ENCODE results near the gene SNCAIP. TPM values are rescaled to one million over a fixed set of nuclear protein-coding genes. Genes with fewer than 3 reads are reported as not detected.
"Not testable (repeated sequence)": the region's sequence is repeated elsewhere in the genome, so short reads cannot be mapped to it uniquely, and the experiment has no call there.

The SNCAIP gene
- total RNA-seq, 1 experiment from 2014 or later: 0.21 TPM

DNA sequence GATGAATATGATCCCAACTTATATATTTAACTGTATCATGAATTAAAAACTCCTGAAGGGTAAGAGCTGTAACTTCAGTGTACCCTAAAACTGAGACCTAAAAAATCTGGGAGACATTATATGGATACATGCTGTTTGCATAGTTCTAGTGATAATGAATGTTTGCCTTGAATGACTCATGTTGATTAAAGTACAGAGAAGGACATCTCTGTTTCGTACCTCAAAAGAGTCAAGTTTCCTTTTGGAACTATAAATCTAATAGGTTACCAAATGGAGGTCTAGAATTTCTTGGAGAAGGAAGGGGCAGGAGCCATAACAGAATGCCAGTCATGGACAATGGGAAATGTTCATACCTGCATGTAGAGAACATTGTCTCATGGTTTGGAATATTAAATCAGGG, 168.1 kb downstream of the SNCAIP start:
- Mint-ChIP-seq H3K9me3 (ENCODE audit: unreplicated experiment) (no peaks in the 10 kb centered on the region), H3K27me3 (ENCODE audit: insufficient read depth, unreplicated experiment) (no peaks in the 10 kb centered on the region), H3K4me3 (ENCODE audit: unreplicated experiment) (no peak overlapping the region), H3K27ac (ENCODE audit: low read depth, unreplicated experiment) (peak overlapping the region; percentile 55), H3K4me1 (ENCODE audit: insufficient read depth, unreplicated experiment) (peaks cover 36% of the 10 kb centered on the region), H3K36me3 (ENCODE audit: insufficient read depth, unreplicated experiment) (no peaks in the 10 kb centered on the region)
- POLR2A ChIA-PET: interaction anchor here (1.5 to 2.1 kb wide), 2 partner anchors 56 to 296 kb away, joined by 5 to 9 read pairs; no protein-coding TSS in a partner anchor
- intact Hi-C loops (cut with micrococcal nuclease): no loop called here
- BruUV-seq (replicated peaks): no TSS peak
- TF ChIP-seq, protein P1, sequence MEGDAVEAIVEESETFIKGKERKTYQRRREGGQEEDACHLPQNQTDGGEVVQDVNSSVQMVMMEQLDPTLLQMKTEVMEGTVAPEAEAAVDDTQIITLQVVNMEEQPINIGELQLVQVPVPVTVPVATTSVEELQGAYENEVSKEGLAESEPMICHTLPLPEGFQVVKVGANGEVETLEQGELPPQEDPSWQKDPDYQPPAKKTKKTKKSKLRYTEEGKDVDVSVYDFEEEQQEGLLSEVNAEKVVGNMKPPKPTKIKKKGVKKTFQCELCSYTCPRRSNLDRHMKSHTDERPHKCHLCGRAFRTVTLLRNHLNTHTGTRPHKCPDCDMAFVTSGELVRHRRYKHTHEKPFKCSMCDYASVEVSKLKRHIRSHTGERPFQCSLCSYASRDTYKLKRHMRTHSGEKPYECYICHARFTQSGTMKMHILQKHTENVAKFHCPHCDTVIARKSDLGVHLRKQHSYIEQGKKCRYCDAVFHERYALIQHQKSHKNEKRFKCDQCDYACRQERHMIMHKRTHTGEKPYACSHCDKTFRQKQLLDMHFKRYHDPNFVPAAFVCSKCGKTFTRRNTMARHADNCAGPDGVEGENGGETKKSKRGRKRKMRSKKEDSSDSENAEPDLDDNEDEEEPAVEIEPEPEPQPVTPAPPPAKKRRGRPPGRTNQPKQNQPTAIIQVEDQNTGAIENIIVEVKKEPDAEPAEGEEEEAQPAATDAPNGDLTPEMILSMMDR (IDR thresholded peaks at IDR 0.05; ENCODE audit: unreplicated experiment): no peak
- CTCF ChIA-PET: no interaction called here
- peak; percentile 45 for DNase-seq (ENCODE audit: unreplicated experiment)

DNA sequence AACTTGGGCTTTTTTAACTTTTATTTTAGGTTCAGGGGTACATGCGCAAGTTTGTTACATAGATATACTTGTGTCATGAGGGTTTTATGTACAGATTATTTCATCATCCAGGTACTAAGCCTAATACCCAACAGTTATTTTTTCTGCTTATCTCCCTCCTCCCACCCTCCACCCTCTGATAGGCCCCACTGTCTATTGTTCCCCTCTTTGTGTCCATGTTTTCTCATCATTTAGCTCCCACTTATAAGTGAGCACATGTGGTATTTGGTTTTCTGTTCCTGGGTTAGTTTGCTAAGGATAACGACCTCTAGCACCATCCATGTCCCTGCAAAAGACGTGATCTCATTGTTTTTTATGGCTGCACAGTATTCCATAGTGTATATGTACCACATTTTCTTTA, 172.1 kb downstream of the SNCAIP start:
- TF ChIP-seq, protein P1 (IDR thresholded peaks at IDR 0.05; ENCODE audit: unreplicated experiment): no peak
- Mint-ChIP-seq H3K4me1 (ENCODE audit: insufficient read depth, unreplicated experiment) (peaks cover 12% of the 10 kb centered on the region), H3K27me3 (ENCODE audit: insufficient read depth, unreplicated experiment) (no peaks in the 10 kb centered on the region), H3K9me3 (ENCODE audit: unreplicated experiment) (no peaks in the 10 kb centered on the region), H3K4me3 (ENCODE audit: unreplicated experiment) (no peak overlapping the region), H3K36me3 (ENCODE audit: insufficient read depth, unreplicated experiment) (no peaks in the 10 kb centered on the region), H3K27ac (ENCODE audit: low read depth, unreplicated experiment) (no peak overlapping the region)
- intact Hi-C loops (cut with micrococcal nuclease): no loop called here
- no peak for DNase-seq (ENCODE audit: unreplicated experiment)
- ChIA-PET POLR2A (interaction anchor here (0.8 kb wide), 1 partner anchor 321 kb away, joined by 3 read pairs; no protein-coding TSS in a partner anchor), CTCF (no interaction called here)
- BruUV-seq (replicated peaks): no TSS peak

DNA sequence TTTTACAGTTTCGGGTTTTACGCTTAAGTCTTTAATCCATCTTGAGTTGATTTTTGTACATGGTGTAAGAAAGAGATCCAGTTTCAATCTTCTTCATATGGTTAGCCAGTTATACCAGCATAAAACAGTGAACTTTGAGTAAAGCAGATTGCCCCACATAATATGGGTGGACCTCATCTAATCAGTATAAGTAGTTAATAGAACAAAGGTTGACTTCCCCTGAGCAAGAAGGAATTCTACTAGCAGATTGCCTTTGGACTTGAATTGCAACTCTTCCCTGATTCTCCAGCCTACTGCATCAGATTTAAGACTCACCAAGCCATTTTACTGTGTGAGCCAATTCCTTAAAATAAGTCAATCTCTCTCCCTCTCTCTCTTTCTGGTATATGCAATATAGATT, 173.2 kb downstream of the SNCAIP start:
- BruUV-seq (replicated peaks): no TSS peak
- H3K4me1 Mint-ChIP-seq (ENCODE audit: insufficient read depth, unreplicated experiment): peaks cover 3% of the 10 kb centered on the region
- POLR2A ChIA-PET: interaction anchor here (0.8 kb wide), 1 partner anchor 322 kb away, joined by 3 read pairs; no protein-coding TSS in a partner anchor

DNA sequence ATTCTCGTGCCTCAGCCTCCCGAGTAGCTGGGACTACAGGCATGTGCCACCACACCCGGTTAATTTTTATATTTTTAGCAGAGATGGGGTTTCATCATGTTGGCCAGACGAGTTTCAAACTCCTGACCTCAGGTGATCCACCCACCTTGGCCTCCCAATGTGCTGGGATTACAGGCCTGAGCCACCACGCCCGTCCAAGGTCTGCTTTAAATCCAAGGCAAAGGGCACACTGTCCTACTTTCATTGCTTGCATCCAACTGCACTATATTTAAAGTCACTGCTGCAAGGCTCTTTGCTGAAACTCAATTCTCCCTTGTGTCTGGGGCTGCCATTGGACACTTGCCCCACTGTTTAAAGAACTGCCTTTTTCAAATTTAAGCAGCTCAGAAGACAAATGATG, 174.6 kb downstream of the SNCAIP start:
- CTCF ChIA-PET: interaction anchor here (0.6 kb wide), 1 partner anchor 297 kb away, joined by 4 read pairs; no protein-coding TSS in a partner anchor
- H3K27ac Mint-ChIP-seq (ENCODE audit: low read depth, unreplicated experiment); H3K4me1 Mint-ChIP-seq (ENCODE audit: insufficient read depth, unreplicated experiment); H3K27me3 Mint-ChIP-seq (ENCODE audit: insufficient read depth, unreplicated experiment); H3K4me3 Mint-ChIP-seq (ENCODE audit: unreplicated experiment); POLR2A ChIA-PET; BruUV-seq (replicated peaks); H3K36me3 Mint-ChIP-seq (ENCODE audit: insufficient read depth, unreplicated experiment); H3K9me3 Mint-ChIP-seq (ENCODE audit: unreplicated experiment); DNase-seq (ENCODE audit: unreplicated experiment); intact Hi-C loops (cut with micrococcal nuclease): not testable (repeated sequence)

More for the DNA sequence above, 173.2 kb downstream of the SNCAIP start:
- intact Hi-C loops (cut with micrococcal nuclease): no loop called here
- Mint-ChIP-seq H3K4me3 (ENCODE audit: unreplicated experiment) (no peak overlapping the region), H3K36me3 (ENCODE audit: insufficient read depth, unreplicated experiment) (no peaks in the 10 kb centered on the region), H3K9me3 (ENCODE audit: unreplicated experiment) (no peaks in the 10 kb centered on the region), H3K27me3 (ENCODE audit: insufficient read depth, unreplicated experiment) (no peaks in the 10 kb centered on the region), H3K27ac (ENCODE audit: low read depth, unreplicated experiment) (no peak overlapping the region)
- TF ChIP-seq, protein P1 (IDR thresholded peaks at IDR 0.05; ENCODE audit: unreplicated experiment): no peak
- DNase-seq (ENCODE audit: unreplicated experiment): no peak
- CTCF ChIA-PET: no interaction called here

DNA sequence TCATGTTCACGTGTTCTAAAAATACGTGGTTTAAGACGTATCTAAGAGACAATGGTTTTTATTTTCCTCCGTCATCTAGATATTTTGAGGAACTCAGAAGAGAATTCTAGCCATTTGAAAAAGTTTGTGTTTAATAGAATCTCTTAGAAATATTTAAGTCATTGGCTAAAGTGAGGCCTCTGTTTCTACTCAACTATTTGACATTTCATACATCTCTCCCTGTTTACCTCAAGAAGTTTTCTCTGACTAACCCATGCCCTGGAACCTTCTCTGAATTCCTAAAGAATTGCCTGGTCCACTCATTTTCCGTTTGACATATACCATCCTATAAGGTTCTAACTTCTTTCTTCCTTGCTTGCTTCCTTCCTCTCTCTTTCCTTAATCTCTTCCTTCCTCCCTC, 178.7 kb downstream of the SNCAIP start:
- Mint-ChIP-seq H3K36me3 (ENCODE audit: insufficient read depth, unreplicated experiment) (no peaks in the 10 kb centered on the region), H3K27ac (ENCODE audit: low read depth, unreplicated experiment) (no peak overlapping the region), H3K4me3 (ENCODE audit: unreplicated experiment) (no peak overlapping the region), H3K4me1 (ENCODE audit: insufficient read depth, unreplicated experiment) (peaks cover 9% of the 10 kb centered on the region), H3K9me3 (ENCODE audit: unreplicated experiment) (no peaks in the 10 kb centered on the region), H3K27me3 (ENCODE audit: insufficient read depth, unreplicated experiment) (no peaks in the 10 kb centered on the region)
- intact Hi-C loops (cut with micrococcal nuclease): no loop called here
- TF ChIP-seq, protein P1 (IDR thresholded peaks at IDR 0.05; ENCODE audit: unreplicated experiment): no peak
- POLR2A ChIA-PET: no interaction called here
- no peak for DNase-seq (ENCODE audit: unreplicated experiment)
- no TSS peak for BruUV-seq (replicated peaks)
- CTCF ChIA-PET: interaction anchor here (0.5 to 0.9 kb wide), 2 partner anchors 10 to 294 kb away, joined by 3 read pairs; no protein-coding TSS in a partner anchor
